OCI-LY7 (cell line): Measurements from ENCODE around the gene TOLLIP.

Source experiments
- CTCF ChIP-seq: fragments of 200-600 bp; sonication (generic); conservative IDR thresholded peaks from 2 replicates; pipeline ENCODE4 v1.5.1; 2014; ENCODE audit warnings: mild to moderate bottlenecking, antibody characterized with exemption, low read length, moderate library complexity, mixed read lengths
- EZH2phosphoT487 ChIP-seq: fragments of 200-600 bp; sonication (generic); IDR thresholded peaks from 2 replicates; pipeline ENCODE4 v1.6.1; 2018; ENCODE audit warnings: low read depth, borderline replicate concordance, mild to moderate bottlenecking, mixed run types, antibody characterized with exemption, low read length, moderate library complexity, mixed read lengths

GRCh38 chr11:1276041-1276790 lies 33.2 kb downstream of the TOLLIP start:
- no peak for TF ChIP-seq CTCF
- TF ChIP-seq EZH2phosphoT487 = no peak
